Motor neuron (in vitro differentiated cells): ENCODE data around the gene BCL2L2. TPM values are rescaled to one million over a fixed set of nuclear protein-coding genes. Genes with fewer than 3 reads are reported as not detected.

Experiments
- ATAC-seq, 8 experiments: fragments of 200-7000 bp; cut with Tn5 transposase; replicated peaks in 6 of 8; 2 replicates each; pipeline ENCODE4 v1.8.0; 2021; ENCODE audit warnings: mild to moderate bottlenecking in 8 of 8, moderate library complexity in 8 of 8
- H3K27ac ChIP-seq, 2 donors: fragments of 250-450 bp; sonication (Bioruptor Pico); 2 replicates each; pipeline ENCODE4 v1.9.0; 2021; ENCODE audit warnings: antibody characterized with exemption in 2 of 2, mild to moderate bottlenecking in 2 of 2, moderate library complexity in 1 of 2
- H3K4me1 ChIP-seq, 2 donors: fragments of 250-450 bp; sonication (Bioruptor Pico); replicated peaks in 1 of 2; 2 replicates each; pipeline ENCODE4 v1.6.1; 2021; ENCODE audit warnings: antibody characterized with exemption in 2 of 2, mild to moderate bottlenecking in 2 of 2, moderate library complexity in 1 of 2
- H3K4me3 ChIP-seq, 5 donors: fragments of 250-450 bp; sonication (Bioruptor Pico); 2 replicates each; pipeline ENCODE4 v1.9.0; 2021; ENCODE audit warnings: antibody characterized with exemption in 5 of 5, mild to moderate bottlenecking in 5 of 5, moderate library complexity in 4 of 5
- WGBS, 10 experiments: fragments of 450-650 bp; shearing (Covaris generic); methylation state at CpG; one replicate each; pipeline ENCODE4 v1.0.0; 2022; 5-methylcytosine and 5-hydroxymethylcytosine counted together
- in situ Hi-C, 9 experiments: fragments of 400-800 bp; cut with MboI; loops; one replicate each; pipeline ENCODE4 v1.15.0; 2021; ENCODE audit warnings: low sequenced_read_pairs in 9 of 9, low pct_unique_long_range_greater_than_20kb in 2 of 9; ENCODE audit not compliant: unreplicated experiment in 9 of 9
- total RNA-seq, 8 experiments: library from RNA; unstranded; fragments of 300-600 nt; gene quantifications; 2 replicates each; pipeline versions ENCODE4 v1.2.3 to v1.2.4, GENCODE V29; 2022

The BCL2L2 gene
- total RNA-seq, 8 experiments from 2014 or later, result 12.6 to 37.7 (median 19.0) TPM

DNA sequence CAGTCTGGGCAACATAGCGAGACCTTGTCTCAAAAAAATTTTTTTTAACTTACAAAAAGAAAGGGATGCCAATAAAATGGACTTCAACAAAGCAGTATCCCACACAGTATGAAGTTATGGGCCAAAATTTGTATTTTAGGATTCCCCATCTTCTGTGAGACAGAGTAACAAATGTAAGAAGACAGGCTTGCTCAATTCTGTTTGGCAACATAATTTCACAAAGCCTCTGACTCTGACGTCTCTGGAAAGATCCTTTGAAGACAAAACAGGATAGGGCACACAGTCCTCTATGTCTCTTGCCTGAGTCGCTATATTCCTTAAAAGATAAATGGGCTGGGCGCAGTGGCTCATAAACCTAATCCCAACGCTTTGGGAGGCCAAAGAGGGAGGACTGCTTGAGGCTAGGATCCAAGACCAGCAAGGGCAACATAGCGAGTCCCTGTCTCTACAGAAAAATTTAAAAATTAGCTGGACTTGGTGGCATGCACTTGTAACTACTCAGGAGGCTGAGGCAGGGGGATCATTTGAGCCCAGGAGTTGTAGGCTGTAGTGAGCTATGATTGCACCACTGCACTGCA lies 19.6 kb upstream of the BCL2L2 start:
- Histone ChIP-seq H3K4me1 (peaks cover 8 to 14% of the 10 kb centered on the region in 2 donors), H3K4me3 (peak overlapping the region; percentile 75 to 96 (median 84)), H3K27ac (peak overlapping the region; percentile 1 to 60)
- no peak for ATAC-seq
- WGBS, 10 experiments, result 20 to 87% (median 51%) methylated on average over 1 to 5 of the region's 6 CpGs; no CpG with 5 or more reads in 2 of the 10 experiments
- in situ Hi-C loops, result no loop called here

GRCh38 chr14:23294734-23295561 lies 11.7 kb upstream of the BCL2L2 start:
- H3K27ac ChIP-seq, result no peak overlapping the region
- peak; percentile 63 to 91 (median 67) for ATAC-seq
- no peak overlapping the region for H3K4me3 ChIP-seq
- in situ Hi-C loops, result no loop called here
- WGBS, 10 experiments, result 9 to 70% (median 45%) methylated on average over 2 to 12 of the region's 24 CpGs; no CpG with 5 or more reads in 1 of the 10 experiments
- peaks cover 9 to 18% of the 10 kb centered on the region in 2 donors for H3K4me1 ChIP-seq

DNA sequence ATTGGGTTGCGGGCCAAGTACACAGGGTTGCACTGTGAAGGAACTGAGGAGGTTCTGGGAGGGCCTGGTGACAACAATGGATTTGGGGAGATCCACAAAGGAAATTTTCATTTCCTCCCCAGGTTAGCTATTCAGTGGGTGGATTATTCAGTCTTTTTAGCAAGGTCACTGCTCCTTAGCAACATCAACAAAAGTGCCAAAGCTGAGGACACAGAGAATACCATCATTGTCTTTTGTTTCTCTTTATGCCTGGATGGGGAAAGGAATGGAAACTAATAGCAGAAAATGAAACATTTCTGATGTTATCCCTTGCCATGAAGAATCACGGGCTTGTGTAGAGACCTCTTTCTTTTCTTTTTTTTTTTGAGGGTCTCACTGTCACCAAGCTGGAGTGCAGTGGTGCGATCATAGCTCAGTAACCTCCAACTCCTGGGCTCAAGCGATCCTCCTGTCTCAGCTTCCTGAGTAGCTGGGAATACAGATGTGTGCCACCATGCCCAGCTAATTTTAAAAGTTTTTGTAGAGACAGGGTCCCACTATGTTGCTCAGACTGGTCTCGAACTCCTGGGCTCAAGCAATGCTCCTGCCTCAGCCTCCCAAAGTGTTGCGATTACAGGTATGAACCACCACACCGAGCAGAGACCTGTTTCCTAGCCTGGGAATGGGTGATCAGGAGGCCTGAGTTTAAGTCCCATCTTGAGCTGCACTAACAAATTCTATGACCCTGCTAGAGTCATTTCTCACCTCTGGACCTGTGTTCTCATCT lies 10.4 kb upstream of the BCL2L2 start:
- in situ Hi-C loops, result no loop called here
- WGBS, 10 experiments, result 17 to 100% (median 88%) methylated on average over 1 to 5 of the region's 7 CpGs; no CpG with 5 or more reads in 2 of the 10 experiments
- H3K27ac ChIP-seq, result no peak overlapping the region

DNA sequence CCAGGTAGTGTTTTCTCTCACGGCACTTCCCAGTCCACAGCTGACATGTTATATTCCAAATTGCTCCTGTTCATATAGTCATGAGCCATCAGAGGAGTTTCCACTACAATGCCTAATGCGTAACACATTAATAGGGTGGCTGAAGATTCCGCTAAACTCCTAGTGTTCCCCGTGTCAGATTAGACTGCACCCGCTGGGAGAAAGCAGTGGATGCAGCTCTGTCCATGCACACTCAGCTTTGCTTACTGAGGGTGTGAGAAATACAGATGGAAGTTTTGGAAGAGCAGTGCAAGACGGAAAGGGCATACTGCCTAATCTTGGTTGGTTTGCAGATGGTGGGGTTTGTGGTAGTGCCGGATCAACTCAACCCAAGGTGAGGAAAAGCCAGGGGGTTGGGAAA lies 9.5 kb upstream of the BCL2L2 start:
- H3K4me1 ChIP-seq, result peaks cover 11 to 21% of the 10 kb centered on the region in 2 donors
- H3K27ac ChIP-seq, result no peak overlapping the region
- WGBS, 10 experiments, result 73 to 100% (median 92%) methylated on average over 1 to 6 of the region's 7 CpGs; no CpG with 5 or more reads in 1 of the 10 experiments
- in situ Hi-C loops, result no loop called here
- H3K4me3 ChIP-seq, result no peak overlapping the region
- ATAC-seq, result no peak

More for the DNA sequence above, 10.4 kb upstream of the BCL2L2 start:
- Histone ChIP-seq H3K4me1 (peaks cover 11 to 21% of the 10 kb centered on the region in 2 donors), H3K4me3 (no peak overlapping the region)
- ATAC-seq, result no peak

GRCh38 chr14:23297611-23298277 lies 8.9 kb upstream of the BCL2L2 start:
- Histone ChIP-seq H3K27ac (no peak overlapping the region), H3K4me1 (peaks cover 11 to 21% of the 10 kb centered on the region in 2 donors), H3K4me3 (no peak overlapping the region)
- ATAC-seq, result no peak
- 83 to 100% (median 93%) methylated on average over 2 to 5 of the region's 7 CpGs; no CpG with 5 or more reads in 3 of the 10 experiments for whole genome bisulfite sequencing, 10 experiments
- in situ Hi-C loops, result no loop called here

GRCh38 chr14:23299211-23299957 lies 7.2 kb upstream of the BCL2L2 start:
- no peak for ATAC-seq
- 78 to 100% (median 91%) methylated on average over 1 to 2 of the region's 2 CpGs; no CpG with 5 or more reads in 1 of the 10 experiments for WGBS, 10 experiments
- Histone ChIP-seq H3K4me1 (peaks cover 11 to 24% of the 10 kb centered on the region in 2 donors), H3K27ac (no peak overlapping the region), H3K4me3 (peak overlapping the region in 1 of 5 donors; percentile 62)
- in situ Hi-C loops, result no loop called here

GRCh38 chr14:23299986-23300686 lies 6.5 kb upstream of the BCL2L2 start:
- ATAC-seq, result no peak
- H3K4me1 ChIP-seq, result peaks cover 11 to 20% of the 10 kb centered on the region in 2 donors
- peak overlapping the region; percentile 45 to 68 (median 62) for H3K4me3 ChIP-seq
- in situ Hi-C loops, result loop anchor here in 4 of 9 experiments (25.0 kb wide), 1 partner anchor 262 kb away; the partner anchor contains the start of genes AP1G2 (in 4 of the 4), THTPA (in 4 of the 4) and ZFHX2 (in 4 of the 4)
- H3K27ac ChIP-seq, result peak overlapping the region; percentile 95 to 97
- 20 to 94% (median 64%) methylated on average over 1 to 6 of the region's 10 CpGs for WGBS, 10 experiments

- Histone ChIP-seq H3K4me1 (peaks cover 13 to 20% of the 10 kb centered on the region in 2 donors), H3K4me3 (peak overlapping the region; percentile 45 to 68 (median 62)), H3K27ac (peak overlapping the region; percentile 95 to 97)
- ATAC-seq, result no peak
- WGBS, 10 experiments, result 0 to 26% (median 4%) methylated on average over 1 to 6 of the region's 13 CpGs; no CpG with 5 or more reads in 1 of the 10 experiments
- in situ Hi-C loops, result loop anchor here in 4 of 9 experiments (25.0 kb wide), 1 partner anchor 262 kb away; the partner anchor contains the start of genes AP1G2 (in 4 of the 4), THTPA (in 4 of the 4) and ZFHX2 (in 4 of the 4)
Observed at GRCh38 chr14:23300687-23301223, 5.9 kb upstream of the BCL2L2 start.

DNA sequence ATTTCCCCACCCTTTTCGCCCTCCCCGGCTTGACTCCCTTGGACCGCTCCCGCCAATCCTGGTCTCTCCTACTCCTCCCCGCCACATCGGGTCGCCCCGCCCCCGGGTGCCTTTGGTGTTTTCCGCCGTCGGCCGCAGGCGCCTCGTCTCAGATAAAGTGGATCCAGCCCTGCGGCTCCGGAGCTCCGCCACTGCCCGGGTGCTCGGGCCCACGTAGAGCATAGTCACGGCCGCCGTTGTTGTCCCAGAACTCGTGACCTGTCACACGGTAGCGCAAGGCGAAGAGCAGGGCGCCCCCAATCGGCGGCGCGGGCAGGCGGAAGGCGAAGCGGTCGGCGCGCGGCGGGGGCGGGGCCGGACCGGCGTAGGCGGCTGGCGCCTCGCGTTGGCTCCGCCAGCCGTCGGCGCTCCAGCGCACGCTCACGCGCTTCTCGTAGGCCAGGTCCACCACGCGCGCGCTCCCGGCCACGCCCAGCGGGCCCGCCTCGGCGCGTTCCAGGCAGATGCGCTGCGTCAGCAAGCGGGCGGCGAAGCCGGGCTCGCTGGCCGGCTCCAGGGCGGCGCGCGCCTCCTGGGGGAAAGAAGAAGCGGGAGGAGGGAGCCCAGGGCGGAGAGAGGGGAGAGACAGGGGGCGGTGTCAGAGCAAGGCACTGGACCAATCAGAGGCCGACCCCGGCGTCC lies 5.2 kb upstream of the BCL2L2 start:
- in situ Hi-C loops, result loop anchor here in 4 of 9 experiments (25.0 kb wide), 1 partner anchor 261 kb away; the partner anchor contains the start of genes AP1G2 (in 4 of the 4), THTPA (in 4 of the 4) and ZFHX2 (in 4 of the 4)
- Histone ChIP-seq H3K27ac (peak overlapping the region; percentile 95 to 97), H3K4me1 (peaks cover 17 to 18% of the 10 kb centered on the region in 2 donors), H3K4me3 (peak overlapping the region; percentile 45 to 68 (median 62))
- ATAC-seq, result peak; percentile 73 to 86 (median 84)
- 0 to 10% methylated on average over 2 to 3 of the region's 87 CpGs; no CpG with 5 or more reads in 8 of the 10 experiments for WGBS, 10 experiments

DNA sequence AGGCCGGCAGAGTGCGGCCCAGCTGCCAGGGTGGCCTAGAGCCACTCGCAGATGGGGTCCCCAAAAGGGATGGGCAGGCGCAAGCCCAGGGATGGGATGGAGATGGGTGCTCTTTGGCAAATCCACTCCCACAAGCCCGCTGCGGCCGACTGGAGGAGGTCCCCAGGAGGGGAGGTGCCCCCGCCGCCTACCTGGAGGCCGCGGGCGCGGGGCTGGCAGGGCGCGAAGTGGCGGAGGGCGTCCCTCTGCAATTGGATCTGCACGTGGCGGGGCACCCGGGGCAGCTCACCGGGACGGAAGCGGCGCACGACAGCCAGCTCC lies 4.7 kb upstream of the BCL2L2 start:
- peak in 3 of 8 experiments; percentile 5 to 18 (median 7) for ATAC-seq
- Histone ChIP-seq H3K27ac (peak overlapping the region; percentile 88 to 94), H3K4me3 (peak overlapping the region; percentile 42 to 63 (median 51)), H3K4me1 (peaks cover 17 to 18% of the 10 kb centered on the region in 2 donors)
- 2% methylated on average over 11 of the region's 25 CpGs; no CpG with 5 or more reads in 9 of the 10 experiments for WGBS, 10 experiments
- in situ Hi-C loops, result loop anchor here in 4 of 9 experiments (25.0 kb wide), 1 partner anchor 260 kb away; the partner anchor contains the start of genes AP1G2 (in 4 of the 4), THTPA (in 4 of the 4) and ZFHX2 (in 4 of the 4)
